PC-9 (cell line): ENCODE data around the gene FARSA.

Experiments
- EZH2 ChIP-seq: fragments of 200-600 bp; sonication (generic); IDR thresholded peaks from 2 replicates; pipeline ENCODE4 v1.8.0; 2017; ENCODE audit warnings: antibody characterized with exemption, low read depth
- TF ChIP-seq, protein P1 (sequence below): fragments of 200-600 bp; sonication (generic); conservative IDR thresholded peaks from 2 replicates; pipeline ENCODE4 v1.6.1; 2017; ENCODE audit warnings: mixed run types, antibody characterized with exemption, mild to moderate bottlenecking, moderate library complexity

DNA sequence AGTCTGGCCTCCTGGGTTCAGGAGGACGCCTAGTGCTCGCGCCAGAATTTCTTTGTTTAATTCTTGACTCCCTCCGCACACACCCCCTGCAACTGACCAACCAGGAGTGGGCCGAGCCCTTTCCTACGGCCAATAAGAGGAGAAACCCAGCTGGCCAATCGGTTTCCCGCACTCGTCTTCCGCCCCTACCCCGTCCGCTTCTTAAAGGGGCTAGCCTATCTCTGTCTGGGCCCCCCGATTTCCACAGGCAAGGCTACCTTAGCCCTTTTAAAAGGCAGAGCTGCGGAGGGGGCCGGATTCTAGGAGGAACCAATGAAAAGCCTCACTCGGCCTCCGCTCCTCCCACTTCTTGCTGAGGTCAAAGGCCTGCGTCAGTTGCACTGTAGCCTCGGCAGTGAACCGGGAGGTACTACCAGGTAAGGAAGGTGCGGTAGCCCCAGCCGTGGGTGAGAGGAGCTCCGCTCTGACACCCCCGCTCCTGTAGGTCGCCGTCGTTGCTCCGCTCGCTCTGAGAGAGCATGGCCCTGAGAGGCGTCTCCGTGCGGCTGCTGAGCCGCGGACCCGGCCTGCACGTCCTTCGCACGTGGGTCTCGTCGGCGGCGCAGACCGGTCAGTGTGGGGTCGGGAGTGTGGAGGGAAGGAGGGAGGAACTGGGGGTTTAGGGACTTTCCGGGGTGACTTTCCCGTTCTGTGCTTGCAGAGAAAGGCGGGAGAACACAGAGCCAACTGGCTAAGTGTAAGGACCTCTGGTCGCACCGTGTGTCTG lies 42.5 kb downstream of the FARSA start, which contains the start of gene GCDH:
- TF ChIP-seq, protein P1, sequence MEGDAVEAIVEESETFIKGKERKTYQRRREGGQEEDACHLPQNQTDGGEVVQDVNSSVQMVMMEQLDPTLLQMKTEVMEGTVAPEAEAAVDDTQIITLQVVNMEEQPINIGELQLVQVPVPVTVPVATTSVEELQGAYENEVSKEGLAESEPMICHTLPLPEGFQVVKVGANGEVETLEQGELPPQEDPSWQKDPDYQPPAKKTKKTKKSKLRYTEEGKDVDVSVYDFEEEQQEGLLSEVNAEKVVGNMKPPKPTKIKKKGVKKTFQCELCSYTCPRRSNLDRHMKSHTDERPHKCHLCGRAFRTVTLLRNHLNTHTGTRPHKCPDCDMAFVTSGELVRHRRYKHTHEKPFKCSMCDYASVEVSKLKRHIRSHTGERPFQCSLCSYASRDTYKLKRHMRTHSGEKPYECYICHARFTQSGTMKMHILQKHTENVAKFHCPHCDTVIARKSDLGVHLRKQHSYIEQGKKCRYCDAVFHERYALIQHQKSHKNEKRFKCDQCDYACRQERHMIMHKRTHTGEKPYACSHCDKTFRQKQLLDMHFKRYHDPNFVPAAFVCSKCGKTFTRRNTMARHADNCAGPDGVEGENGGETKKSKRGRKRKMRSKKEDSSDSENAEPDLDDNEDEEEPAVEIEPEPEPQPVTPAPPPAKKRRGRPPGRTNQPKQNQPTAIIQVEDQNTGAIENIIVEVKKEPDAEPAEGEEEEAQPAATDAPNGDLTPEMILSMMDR: no peak
- TF ChIP-seq EZH2: no peak
